PC-3 (cell line): ENCODE results near the gene CCDC92B. TPM values are rescaled to one million over a fixed set of nuclear protein-coding genes. Genes with fewer than 3 reads are reported as not detected.

ENCODE experiments used
- ATAC-seq: fragments of 200-7000 bp; cut with Tn5 transposase; 2 replicates; pipeline ENCODE4 v1.9.1; 2020; ENCODE audit warnings: mild to moderate bottlenecking, moderate library complexity
- BruUV-seq: library from RNA; stranded (reverse); fragments of 400-500 nt; replicated peaks from 2 replicates; lab custom pipeline; 2021; lab: Mats Ljungman, UMichigan
- CTCF ChIA-PET: fragments of 300-600 bp; sonication (Branson Sonifier 250); formaldehyde crosslinking; loops from one replicate; lab custom pipeline; 2022; ENCODE audit warnings: antibody characterized with exemption; lab: Charles Lee
- POLR2A ChIA-PET: fragments of 300-600 bp; sonication (Branson Sonifier 250); formaldehyde crosslinking; loops from one replicate; lab custom pipeline; 2022; ENCODE audit warnings: antibody characterized with exemption; ENCODE audit not compliant: unreplicated experiment; lab: Charles Lee
- DNase-seq: peaks from one replicate; pipeline ENCODE4 v3.0.0-alpha.2; 2015
- H2AFZ ChIP-seq: fragments of 300-600 bp; sonication (generic); 2 replicates; pipeline ENCODE4 v1.6.0; 2016; ENCODE audit warnings: antibody characterized with exemption, low read length
- H3F3A ChIP-seq: fragments of 300-600 bp; sonication (generic); one replicate; pipeline ENCODE4 v1.6.0; 2017; ENCODE audit warnings: antibody characterized with exemption, low read length, control low read depth, mild to moderate bottlenecking; ENCODE audit not compliant: unreplicated experiment
- H3K27ac ChIP-seq: fragments of 300-600 bp; sonication (generic); 2 replicates; pipeline ENCODE4 v1.5.1; 2016; ENCODE audit warnings: mild to moderate bottlenecking, low read length
- H3K27me3 ChIP-seq: fragments of 300-600 bp; sonication (generic); 2 replicates; pipeline ENCODE4 v1.6.1; 2016; ENCODE audit warnings: low read length, mixed read lengths
- H3K36me3 ChIP-seq: fragments of 300-600 bp; sonication (generic); 2 replicates; pipeline ENCODE4 v1.6.1; 2016; ENCODE audit warnings: low read depth, mixed run types, low read length, mixed read lengths
- H3K4me1 ChIP-seq: fragments of 300-600 bp; sonication (generic); 2 replicates; pipeline ENCODE4 v1.5.1; 2016; ENCODE audit warnings: low read length; ENCODE audit not compliant: insufficient read depth
- H3K4me2 ChIP-seq: fragments of 300-600 bp; sonication (generic); 2 replicates; pipeline ENCODE4 v1.6.0; 2016; ENCODE audit warnings: low read length
- H3K4me3 ChIP-seq: fragments of 300-600 bp; sonication (generic); 2 replicates; pipeline ENCODE4 v1.5.1; 2016; ENCODE audit warnings: mild to moderate bottlenecking, low read length, mixed read lengths
- H3K79me2 ChIP-seq: fragments of 300-600 bp; sonication (generic); 2 replicates; pipeline ENCODE4 v1.6.1; 2017; ENCODE audit warnings: low read length, mixed read lengths
- H3K9ac ChIP-seq: fragments of 300-600 bp; sonication (generic); 2 replicates; pipeline ENCODE4 v1.6.0; 2016; ENCODE audit warnings: mild to moderate bottlenecking, low read length
- H3K9me2 ChIP-seq: fragments of 300-600 bp; sonication (generic); replicated peaks from 2 replicates; pipeline ENCODE4 v1.6.1; 2016; ENCODE audit warnings: mixed run types, low read length, mixed read lengths
- H3K9me3 ChIP-seq: fragments of 300-600 bp; sonication (generic); 2 replicates; pipeline ENCODE4 v1.6.1; 2016; ENCODE audit warnings: low read length, mixed read lengths
- H4K20me1 ChIP-seq: fragments of 300-600 bp; sonication (generic); 2 replicates; pipeline ENCODE4 v1.6.1; 2016; ENCODE audit warnings: low read length, mixed read lengths
- EZH2 ChIP-seq: fragments of 300-600 bp; sonication (generic); IDR thresholded peaks from one replicate; pipeline ENCODE4 v1.6.1; 2017; ENCODE audit warnings: antibody characterized with exemption, mild to moderate bottlenecking, low read length; ENCODE audit not compliant: unreplicated experiment
- EZH2phosphoT487 ChIP-seq: fragments of 300-600 bp; sonication (generic); IDR thresholded peaks from 2 replicates; pipeline ENCODE4 v1.6.1; 2018; ENCODE audit warnings: mild to moderate bottlenecking, antibody characterized with exemption, low read length, borderline replicate concordance
- intact Hi-C: fragments of 100-400 bp; cut with micrococcal nuclease; formaldehyde crosslinking; loops from 2 replicates; pipeline ENCODE4 v1.9.0; 2023
- total RNA-seq: library from RNA; depleted of rRNA; stranded (reverse); fragments of >200 nt; gene quantifications from 2 replicates; pipeline ENCODE4 v1.2.3, GENCODE V29; 2014
- TF ChIP-seq, protein P1 (sequence below): fragments of 300-600 bp; sonication (generic); conservative IDR thresholded peaks from 2 replicates; pipeline ENCODE4 v1.5.1; 2017; ENCODE audit warnings: antibody characterized with exemption, low read depth, mild to moderate bottlenecking, low read length

Gene CCDC92B
- total RNA-seq, 1 experiment from 2014 or later = not detected

DNA sequence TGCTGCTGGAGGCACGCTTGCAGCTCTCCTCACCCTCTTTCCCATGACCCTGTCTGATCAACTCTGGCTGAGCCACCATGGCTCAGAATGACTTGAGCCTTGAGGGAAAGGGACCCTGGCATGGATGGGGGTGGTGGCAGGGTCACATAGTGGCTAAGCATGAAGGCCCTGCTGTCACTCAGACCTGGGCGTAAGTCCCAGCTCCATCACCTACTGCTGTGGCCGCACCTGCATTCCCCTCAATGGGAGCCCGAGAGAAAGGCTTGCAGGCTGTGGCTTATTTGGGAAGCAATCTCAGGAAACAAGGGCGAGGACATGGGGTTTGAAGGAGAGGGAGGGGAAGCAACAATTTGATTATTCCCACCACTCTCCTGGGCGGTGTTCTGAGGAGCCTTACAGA, 29.0 kb upstream of the CCDC92B start:
- POLR2A ChIA-PET = no interaction called here
- no TSS peak for BruUV-seq

DNA sequence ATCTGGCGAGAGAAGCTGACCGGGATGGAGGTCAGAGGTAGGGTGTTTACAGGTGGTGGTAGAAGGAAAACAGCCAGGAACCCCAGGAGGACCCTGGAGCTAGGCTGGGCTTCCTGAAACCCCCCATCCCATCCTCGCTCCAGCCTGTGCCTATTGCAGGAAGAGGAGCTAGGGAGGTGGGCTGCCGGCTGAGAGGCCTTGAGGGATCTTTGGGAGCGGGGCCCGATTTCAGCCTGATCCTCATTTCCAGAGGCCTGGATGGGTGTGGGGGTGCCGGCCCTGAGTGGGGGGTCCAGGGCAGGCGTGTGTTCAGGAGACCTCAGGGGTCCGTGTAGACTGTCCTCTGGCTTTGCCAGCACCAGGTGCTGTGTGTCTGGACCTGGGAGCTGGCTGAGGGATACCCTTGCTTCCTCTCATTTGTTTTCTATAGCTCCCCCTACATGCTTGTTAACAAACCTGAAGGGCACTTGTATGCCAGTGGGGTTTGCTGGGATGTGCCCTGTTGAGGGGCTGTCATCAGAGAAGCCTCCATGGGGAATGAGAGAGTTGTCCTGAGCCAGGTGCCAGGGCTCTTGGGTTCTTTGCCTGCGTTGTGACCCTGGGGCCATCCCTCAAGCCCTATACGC, 27.9 kb upstream of the CCDC92B start:
- ChIA-PET POLR2A (no interaction called here), CTCF (interaction anchor here (0.6 kb wide), 1 partner anchor 1462 kb away, joined by 4 read pairs; no protein-coding TSS in a partner anchor)
- TF ChIP-seq EZH2 (no peak), EZH2phosphoT487 (no peak)
- TF ChIP-seq, protein P1, sequence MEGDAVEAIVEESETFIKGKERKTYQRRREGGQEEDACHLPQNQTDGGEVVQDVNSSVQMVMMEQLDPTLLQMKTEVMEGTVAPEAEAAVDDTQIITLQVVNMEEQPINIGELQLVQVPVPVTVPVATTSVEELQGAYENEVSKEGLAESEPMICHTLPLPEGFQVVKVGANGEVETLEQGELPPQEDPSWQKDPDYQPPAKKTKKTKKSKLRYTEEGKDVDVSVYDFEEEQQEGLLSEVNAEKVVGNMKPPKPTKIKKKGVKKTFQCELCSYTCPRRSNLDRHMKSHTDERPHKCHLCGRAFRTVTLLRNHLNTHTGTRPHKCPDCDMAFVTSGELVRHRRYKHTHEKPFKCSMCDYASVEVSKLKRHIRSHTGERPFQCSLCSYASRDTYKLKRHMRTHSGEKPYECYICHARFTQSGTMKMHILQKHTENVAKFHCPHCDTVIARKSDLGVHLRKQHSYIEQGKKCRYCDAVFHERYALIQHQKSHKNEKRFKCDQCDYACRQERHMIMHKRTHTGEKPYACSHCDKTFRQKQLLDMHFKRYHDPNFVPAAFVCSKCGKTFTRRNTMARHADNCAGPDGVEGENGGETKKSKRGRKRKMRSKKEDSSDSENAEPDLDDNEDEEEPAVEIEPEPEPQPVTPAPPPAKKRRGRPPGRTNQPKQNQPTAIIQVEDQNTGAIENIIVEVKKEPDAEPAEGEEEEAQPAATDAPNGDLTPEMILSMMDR = no peak
- Histone ChIP-seq H3K9me3 (no peaks in the 10 kb centered on the region), H3K9ac (no peak overlapping the region), H3K36me3 (no peaks in the 10 kb centered on the region), H3K4me3 (peak overlapping the region; percentile 59), H3K4me2 (peak overlapping the region; percentile 74), H2AFZ (0 out of 2 replicates have a peak overlapping the region, but pooled peaks have one; percentile 50), H3K4me1 (no peaks in the 10 kb centered on the region), H3K79me2 (no peaks in the 10 kb centered on the region), H3K27ac (no peak overlapping the region), H3F3A (no peaks in the 10 kb centered on the region), H3K27me3 (no peaks in the 10 kb centered on the region), H4K20me1 (no peaks in the 10 kb centered on the region), H3K9me2 (no peaks in the 10 kb centered on the region)
- DNase-seq (no peak), ATAC-seq (no peak)
- intact Hi-C loops = no loop called here
- no TSS peak for BruUV-seq

More for the DNA sequence above, 29.0 kb upstream of the CCDC92B start:
- H3K36me3 ChIP-seq = no peaks in the 10 kb centered on the region
- no peaks in the 10 kb centered on the region for H3K9me2 ChIP-seq
- TF ChIP-seq, protein P1 = no peak
- no peak for TF ChIP-seq EZH2
- TF ChIP-seq EZH2phosphoT487 = no peak
- CTCF ChIA-PET = no interaction called here
- no peaks in the 10 kb centered on the region for H3K4me1 ChIP-seq
- H3K4me2 ChIP-seq = no peak overlapping the region
- H4K20me1 ChIP-seq = no peaks in the 10 kb centered on the region
- DNase-seq (no peak), ATAC-seq (no peak)
- intact Hi-C loops = no loop called here
- no peak overlapping the region for H3K4me3 ChIP-seq
- H3K9me3 ChIP-seq = no peaks in the 10 kb centered on the region
- no peak overlapping the region for H3K27ac ChIP-seq
- no peak overlapping the region for H2AFZ ChIP-seq
- no peaks in the 10 kb centered on the region for H3K27me3 ChIP-seq
- H3K9ac ChIP-seq = no peak overlapping the region
- H3F3A ChIP-seq = no peaks in the 10 kb centered on the region
- no peaks in the 10 kb centered on the region for H3K79me2 ChIP-seq

DNA sequence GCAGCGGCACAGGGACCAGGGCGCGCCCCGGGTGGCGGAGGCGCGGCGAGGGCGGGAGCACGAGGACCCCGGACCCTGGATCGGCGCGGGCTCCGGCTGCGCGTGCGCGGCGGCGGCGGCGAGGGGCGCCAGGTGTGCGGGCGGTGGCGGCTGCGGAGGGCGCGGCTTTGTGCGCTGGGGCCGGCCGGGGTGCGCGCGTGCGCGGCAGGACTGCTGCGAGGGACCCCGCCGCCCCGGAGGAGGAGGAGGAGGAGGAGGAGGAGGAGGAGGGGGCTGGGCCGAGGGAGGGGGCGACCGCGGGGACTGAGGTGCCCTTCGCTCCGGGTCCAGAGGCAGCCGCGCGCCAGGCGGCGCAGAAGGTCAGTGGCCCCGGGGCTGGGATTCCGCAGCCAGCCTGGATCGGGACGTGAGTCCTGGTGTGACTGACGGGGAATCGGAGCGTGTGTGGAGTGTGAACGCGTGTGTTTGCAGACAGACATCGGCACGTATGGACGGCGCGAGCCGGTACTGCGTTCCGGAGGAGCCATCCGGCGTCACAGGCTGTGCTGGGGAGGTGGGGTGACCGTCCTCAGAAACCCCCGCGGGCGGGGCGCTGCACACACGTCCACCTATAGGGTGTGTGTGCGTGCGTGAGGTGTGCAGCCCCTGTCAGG, 27.3 kb upstream of the CCDC92B start:
- Histone ChIP-seq H3K27ac (no peak overlapping the region), H4K20me1 (no peaks in the 10 kb centered on the region), H3K4me2 (peak overlapping the region; percentile 74)

More for the DNA sequence above, 27.3 kb upstream of the CCDC92B start:
- Histone ChIP-seq H2AFZ (0 out of 2 replicates have a peak overlapping the region, but pooled peaks have one; percentile 50), H3K4me1 (no peaks in the 10 kb centered on the region), H3K27me3 (no peaks in the 10 kb centered on the region), H3K36me3 (no peaks in the 10 kb centered on the region), H3F3A (no peaks in the 10 kb centered on the region), H3K4me3 (peak overlapping the region; percentile 59), H3K79me2 (no peaks in the 10 kb centered on the region), H3K9ac (no peak overlapping the region), H3K9me2 (no peaks in the 10 kb centered on the region), H3K9me3 (no peaks in the 10 kb centered on the region)
- TF ChIP-seq EZH2phosphoT487 (no peak), EZH2 (no peak)
- TF ChIP-seq, protein P1 = no peak
- POLR2A ChIA-PET = no interaction called here
- intact Hi-C loops = no loop called here
- CTCF ChIA-PET = interaction anchor here (0.6 kb wide), 1 partner anchor 1461 kb away, joined by 4 read pairs; no protein-coding TSS in a partner anchor
- DNase-seq (no peak), ATAC-seq (peak; percentile 29)
- BruUV-seq = no TSS peak
